Measurements from ENCODE around the gene TRAF3IP3. TPM values are rescaled to one million over a fixed set of nuclear protein-coding genes. Genes with fewer than 3 reads are reported as not detected.

Gene TRAF3IP3
- polyA plus RNA-seq, 1 donor from 2014 or later = not detected

DNA sequence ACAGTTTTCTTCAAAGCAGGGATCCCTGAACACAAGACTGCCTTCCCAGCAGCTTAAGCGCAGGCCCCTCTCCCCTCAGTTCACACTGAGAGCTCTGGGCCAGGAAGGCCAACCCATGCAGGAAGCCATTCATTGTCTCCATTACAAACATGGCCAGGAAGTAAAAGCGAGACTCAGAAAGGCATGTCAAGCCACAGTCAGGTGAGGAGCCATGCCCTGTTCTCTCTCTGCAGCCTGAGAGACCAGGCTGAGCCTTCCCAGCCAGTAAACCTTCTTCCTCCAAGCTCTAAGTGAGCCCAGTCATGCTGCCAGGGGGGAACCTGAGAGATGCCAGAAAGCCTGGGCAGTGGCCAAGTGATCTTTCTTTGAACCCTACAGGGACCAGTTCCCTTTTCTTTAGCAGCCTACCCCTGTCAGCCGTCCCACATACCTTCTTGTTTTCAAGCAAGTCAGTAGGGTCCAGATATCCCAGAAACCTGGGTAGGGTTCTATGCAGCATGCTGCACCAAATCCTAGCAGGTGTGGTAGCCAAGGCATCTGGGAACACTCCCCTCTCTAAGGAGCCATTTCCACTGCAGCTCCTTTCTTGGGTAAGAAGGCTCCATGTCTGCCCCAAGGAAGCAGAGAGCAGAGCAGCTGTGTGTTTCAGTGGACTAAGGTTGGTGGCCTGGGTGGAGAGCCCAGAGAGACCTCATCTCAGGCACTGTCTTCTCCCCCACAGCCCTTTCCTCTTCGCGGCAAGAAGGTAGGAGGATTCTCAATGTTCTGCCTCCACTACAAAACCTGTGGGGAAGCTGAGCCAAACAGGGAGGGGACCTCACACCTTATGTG lies 977 bp downstream of the TRAF3IP3 start:
- Histone ChIP-seq H3K9me2 (ENCODE audit: insufficient read depth, low read length) (no peaks in the 10 kb centered on the region), H3F3A (ENCODE audit: insufficient read depth, low read length, poor library complexity, severe bottlenecking) (no peaks in the 10 kb centered on the region), H4K20me1 (ENCODE audit: insufficient read depth) (no peaks in the 10 kb centered on the region), H3K9me3 (ENCODE audit: low read length) (no peaks in the 10 kb centered on the region), H3K4me3 (ENCODE audit: low read length) (no peak overlapping the region), H3K27ac (ENCODE audit: low read length) (no peak overlapping the region), H3K79me2 (replicated peaks; ENCODE audit: insufficient read depth, low read length) (no peaks in the 10 kb centered on the region), H2AFZ (ENCODE audit: low read depth, low read length) (no peak overlapping the region), H3K4me2 (ENCODE audit: low read length) (no peak overlapping the region), H3K9ac (ENCODE audit: low read length) (no peak overlapping the region), H3K36me3 (ENCODE audit: insufficient read depth, low read length) (no peaks in the 10 kb centered on the region), H3K27me3 (ENCODE audit: insufficient read depth, low read depth, low read length) (no peaks in the 10 kb centered on the region)
- TF ChIP-seq SMC3 (conservative IDR thresholded peaks at IDR 0.05; ENCODE audit: poor library complexity) (no peak), MXI1 (conservative IDR thresholded peaks at IDR 0.05; ENCODE audit: poor library complexity, severe bottlenecking) (no peak), EZH2 (IDR thresholded peaks at IDR 0.05; ENCODE audit: borderline replicate concordance, insufficient read depth, low read length, poor library complexity, severe bottlenecking) (no peak), POLR2AphosphoS5 (IDR thresholded peaks at IDR 0.05) (no peak), EP300 (conservative IDR thresholded peaks at IDR 0.05; ENCODE audit: poor library complexity, severe bottlenecking) (no peak)
- TF ChIP-seq, protein P1, sequence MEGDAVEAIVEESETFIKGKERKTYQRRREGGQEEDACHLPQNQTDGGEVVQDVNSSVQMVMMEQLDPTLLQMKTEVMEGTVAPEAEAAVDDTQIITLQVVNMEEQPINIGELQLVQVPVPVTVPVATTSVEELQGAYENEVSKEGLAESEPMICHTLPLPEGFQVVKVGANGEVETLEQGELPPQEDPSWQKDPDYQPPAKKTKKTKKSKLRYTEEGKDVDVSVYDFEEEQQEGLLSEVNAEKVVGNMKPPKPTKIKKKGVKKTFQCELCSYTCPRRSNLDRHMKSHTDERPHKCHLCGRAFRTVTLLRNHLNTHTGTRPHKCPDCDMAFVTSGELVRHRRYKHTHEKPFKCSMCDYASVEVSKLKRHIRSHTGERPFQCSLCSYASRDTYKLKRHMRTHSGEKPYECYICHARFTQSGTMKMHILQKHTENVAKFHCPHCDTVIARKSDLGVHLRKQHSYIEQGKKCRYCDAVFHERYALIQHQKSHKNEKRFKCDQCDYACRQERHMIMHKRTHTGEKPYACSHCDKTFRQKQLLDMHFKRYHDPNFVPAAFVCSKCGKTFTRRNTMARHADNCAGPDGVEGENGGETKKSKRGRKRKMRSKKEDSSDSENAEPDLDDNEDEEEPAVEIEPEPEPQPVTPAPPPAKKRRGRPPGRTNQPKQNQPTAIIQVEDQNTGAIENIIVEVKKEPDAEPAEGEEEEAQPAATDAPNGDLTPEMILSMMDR (IDR thresholded peaks at IDR 0.05; ENCODE audit: poor library complexity, severe bottlenecking) = no peak
- TF ChIP-seq, protein P2, sequence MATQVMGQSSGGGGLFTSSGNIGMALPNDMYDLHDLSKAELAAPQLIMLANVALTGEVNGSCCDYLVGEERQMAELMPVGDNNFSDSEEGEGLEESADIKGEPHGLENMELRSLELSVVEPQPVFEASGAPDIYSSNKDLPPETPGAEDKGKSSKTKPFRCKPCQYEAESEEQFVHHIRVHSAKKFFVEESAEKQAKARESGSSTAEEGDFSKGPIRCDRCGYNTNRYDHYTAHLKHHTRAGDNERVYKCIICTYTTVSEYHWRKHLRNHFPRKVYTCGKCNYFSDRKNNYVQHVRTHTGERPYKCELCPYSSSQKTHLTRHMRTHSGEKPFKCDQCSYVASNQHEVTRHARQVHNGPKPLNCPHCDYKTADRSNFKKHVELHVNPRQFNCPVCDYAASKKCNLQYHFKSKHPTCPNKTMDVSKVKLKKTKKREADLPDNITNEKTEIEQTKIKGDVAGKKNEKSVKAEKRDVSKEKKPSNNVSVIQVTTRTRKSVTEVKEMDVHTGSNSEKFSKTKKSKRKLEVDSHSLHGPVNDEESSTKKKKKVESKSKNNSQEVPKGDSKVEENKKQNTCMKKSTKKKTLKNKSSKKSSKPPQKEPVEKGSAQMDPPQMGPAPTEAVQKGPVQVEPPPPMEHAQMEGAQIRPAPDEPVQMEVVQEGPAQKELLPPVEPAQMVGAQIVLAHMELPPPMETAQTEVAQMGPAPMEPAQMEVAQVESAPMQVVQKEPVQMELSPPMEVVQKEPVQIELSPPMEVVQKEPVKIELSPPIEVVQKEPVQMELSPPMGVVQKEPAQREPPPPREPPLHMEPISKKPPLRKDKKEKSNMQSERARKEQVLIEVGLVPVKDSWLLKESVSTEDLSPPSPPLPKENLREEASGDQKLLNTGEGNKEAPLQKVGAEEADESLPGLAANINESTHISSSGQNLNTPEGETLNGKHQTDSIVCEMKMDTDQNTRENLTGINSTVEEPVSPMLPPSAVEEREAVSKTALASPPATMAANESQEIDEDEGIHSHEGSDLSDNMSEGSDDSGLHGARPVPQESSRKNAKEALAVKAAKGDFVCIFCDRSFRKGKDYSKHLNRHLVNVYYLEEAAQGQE (IDR thresholded peaks at IDR 0.05; ENCODE audit: borderline replicate concordance) = no peak

DNA sequence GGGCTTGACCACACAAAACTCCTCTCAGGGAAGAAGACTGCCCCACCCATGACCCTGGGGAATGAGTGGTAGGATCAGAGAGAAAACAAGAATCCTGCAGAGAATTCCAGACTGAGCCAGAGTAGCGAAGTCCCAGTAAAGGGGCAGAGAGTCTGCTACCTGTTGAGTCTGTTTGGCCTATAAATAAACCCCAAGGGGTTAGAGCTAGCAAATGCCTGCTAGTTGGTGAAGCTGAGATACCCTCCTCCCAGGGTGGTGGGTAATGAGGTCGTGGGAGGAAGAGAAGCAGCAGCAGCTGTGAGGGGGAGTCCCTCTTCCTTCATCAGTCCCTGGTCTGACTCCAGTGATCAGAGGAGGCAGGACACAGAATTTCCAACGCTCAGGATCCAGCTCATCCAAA lies 2.5 kb downstream of the TRAF3IP3 start:
- Histone ChIP-seq H3K27ac (ENCODE audit: low read length) (no peak overlapping the region), H2AFZ (ENCODE audit: low read depth, low read length) (no peak overlapping the region), H4K20me1 (ENCODE audit: insufficient read depth) (no peaks in the 10 kb centered on the region), H3K4me3 (ENCODE audit: low read length) (no peak overlapping the region), H3K36me3 (ENCODE audit: insufficient read depth, low read length) (no peaks in the 10 kb centered on the region), H3K27me3 (ENCODE audit: insufficient read depth, low read depth, low read length) (no peaks in the 10 kb centered on the region), H3F3A (ENCODE audit: insufficient read depth, low read length, poor library complexity, severe bottlenecking) (no peaks in the 10 kb centered on the region), H3K9me2 (ENCODE audit: insufficient read depth, low read length) (no peaks in the 10 kb centered on the region), H3K79me2 (replicated peaks; ENCODE audit: insufficient read depth, low read length) (no peaks in the 10 kb centered on the region), H3K4me2 (ENCODE audit: low read length) (no peak overlapping the region), H3K9me3 (ENCODE audit: low read length) (no peaks in the 10 kb centered on the region), H3K9ac (ENCODE audit: low read length) (no peak overlapping the region)
- TF ChIP-seq MXI1 (conservative IDR thresholded peaks at IDR 0.05; ENCODE audit: poor library complexity, severe bottlenecking) (no peak), SMC3 (conservative IDR thresholded peaks at IDR 0.05; ENCODE audit: poor library complexity) (no peak), EZH2 (IDR thresholded peaks at IDR 0.05; ENCODE audit: borderline replicate concordance, insufficient read depth, low read length, poor library complexity, severe bottlenecking) (no peak), POLR2AphosphoS5 (IDR thresholded peaks at IDR 0.05) (no peak), EP300 (conservative IDR thresholded peaks at IDR 0.05; ENCODE audit: poor library complexity, severe bottlenecking) (no peak), TAF1 (IDR thresholded peaks at IDR 0.05; ENCODE audit: low read depth) (no peak), RAD21 (conservative IDR thresholded peaks at IDR 0.05) (no peak)
- TF ChIP-seq, protein P1 (IDR thresholded peaks at IDR 0.05; ENCODE audit: poor library complexity, severe bottlenecking) = no peak
- TF ChIP-seq, protein P2 (IDR thresholded peaks at IDR 0.05; ENCODE audit: borderline replicate concordance) = no peak

Data from neural cell (in vitro differentiated cells).